Stimulated activated naive CD8-positive, alpha-beta T cell treated with anti-CD3 and anti-CD28 coated beads, Interleukin-15, Interleukin-2, amounts not matched to agents 100 U/mL and 50 U/mL, for 24 hours (primary cell): Measurements from ENCODE around the gene P3H4.
"Not testable (repeated sequence)": the region's sequence is repeated elsewhere in the genome, so short reads cannot be mapped to it uniquely, and the experiment has no call there.

Source experiments
- ATAC-seq: fragments of 150-1000 bp; cut with Tn5 transposase; one replicate; pipeline ENCODE4 v1.10.0; 2021
- DNase-seq: peaks from one replicate; pipeline ENCODE4 v3.0.0; 2021

The P3H4 gene

GRCh38 chr17:41793784-41794539 is 17.8 kb downstream of the P3H4 start:
- ATAC-seq, result no peak
- no peak for DNase-seq

GRCh38 chr17:41792845-41793783 is 18.6 kb downstream of the P3H4 start:
- no peak for DNase-seq

GRCh38 chr17:41787021-41787418 is 24.7 kb downstream of the P3H4 start:
- ATAC-seq, result no peak
- no peak for DNase-seq

More at GRCh38 chr17:41792845-41793783, 18.6 kb downstream of the P3H4 start:
- no peak for ATAC-seq

GRCh38 chr17:41786227-41787020 is 25.3 kb downstream of the P3H4 start, which contains the start of gene JUP:
JUP (minus strand) TSS chr17:41786711; CDS start chr17:41771854, 14,857 bp downstream.
- DNase-seq (peak; percentile 94), ATAC-seq (peak; percentile 94)

GRCh38 chr17:41785859-41786226 is 25.9 kb downstream of the P3H4 start:
- DNase-seq, result no peak
- ATAC-seq, result no peak

GRCh38 chr17:41785091-41785858 is 26.5 kb downstream of the P3H4 start:
- DNase-seq (no peak), ATAC-seq (no peak)

- no peak for ATAC-seq
- DNase-seq, result no peak
Measured at GRCh38 chr17:41784207-41784744, 27.5 kb downstream of the P3H4 start.

GRCh38 chr17:41782142-41782541 is 29.6 kb downstream of the P3H4 start:
- no peak for DNase-seq
- no peak for ATAC-seq

GRCh38 chr17:41781404-41782110 is 30.2 kb downstream of the P3H4 start:
- DNase-seq, result no peak

GRCh38 chr17:41779954-41780353 is 31.8 kb downstream of the P3H4 start:
- ATAC-seq (no peak), DNase-seq (no peak)

More at GRCh38 chr17:41781404-41782110, 30.2 kb downstream of the P3H4 start:
- no peak for ATAC-seq

- DNase-seq (no peak), ATAC-seq (no peak)
Measured at GRCh38 chr17:41777574-41778188, 34.1 kb downstream of the P3H4 start.

GRCh38 chr17:41777157-41777573 is 34.6 kb downstream of the P3H4 start:
- ATAC-seq, result peak; percentile 21
- no peak for DNase-seq

- ATAC-seq, DNase-seq: not testable (repeated sequence)
Measured at GRCh38 chr17:41776262-41776900, 35.4 kb downstream of the P3H4 start.

GRCh38 chr17:41775394-41776226 is 36.1 kb downstream of the P3H4 start:
- no peak for DNase-seq
- no peak for ATAC-seq

- DNase-seq (no peak), ATAC-seq (no peak)
Measured at GRCh38 chr17:41773731-41774193, 38.0 kb downstream of the P3H4 start.

GRCh38 chr17:41773190-41773588 is 38.6 kb downstream of the P3H4 start:
- ATAC-seq, result no peak
- no peak for DNase-seq

- ATAC-seq (no peak), DNase-seq (no peak)
Measured at GRCh38 chr17:41772586-41773189, 39.1 kb downstream of the P3H4 start.

GRCh38 chr17:41772218-41772585 is 39.5 kb downstream of the P3H4 start:
- DNase-seq, result no peak

More at GRCh38 chr17:41772218-41772585, 39.5 kb downstream of the P3H4 start:
- ATAC-seq, result no peak
